ENCODE results near the gene SH3D21.

Gene SH3D21

DNA sequence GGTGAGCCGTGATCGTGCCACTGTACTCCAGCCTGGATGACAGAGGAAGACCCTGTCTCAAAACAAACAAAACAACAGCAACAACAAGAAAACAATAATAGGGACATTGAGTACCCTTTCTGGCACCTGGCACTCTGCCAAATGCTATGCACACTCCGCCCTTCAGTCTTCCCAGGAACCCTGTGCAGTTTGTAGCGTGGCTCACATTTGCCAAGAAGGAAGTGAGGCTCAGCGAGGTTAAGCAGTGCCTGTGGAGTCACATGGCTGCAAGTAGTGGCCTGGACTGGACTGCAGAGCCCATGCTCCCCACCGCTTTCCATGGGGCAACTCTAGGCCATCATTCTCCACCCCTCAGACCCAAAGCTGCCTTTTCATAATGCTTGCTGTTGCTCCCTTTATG lies 22.5 kb downstream of the SH3D21 start:
- FAIRE-seq, result no peak
- no peak for DNase-seq (ENCODE audit: low spot score)

DNA sequence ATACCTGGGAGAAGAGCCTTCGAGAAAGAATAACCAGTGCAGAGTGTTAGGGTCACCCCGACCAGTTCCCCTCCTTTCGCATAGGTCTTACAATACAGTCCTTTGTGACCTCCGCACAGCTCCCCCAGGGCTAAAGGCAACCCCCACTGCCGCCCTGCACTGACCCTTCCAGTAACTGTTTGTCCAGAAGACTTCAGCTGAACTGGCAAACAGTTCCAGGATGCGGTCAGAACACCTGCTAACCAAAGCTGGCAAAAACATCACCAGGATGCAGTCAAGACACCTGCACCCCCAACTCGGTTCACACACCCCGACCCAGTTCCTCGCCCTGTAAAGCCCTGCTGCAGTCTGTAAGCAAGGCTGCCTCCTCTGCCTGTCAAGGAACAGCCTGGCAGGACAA lies 23.6 kb downstream of the SH3D21 start:
- FAIRE-seq, result no peak
- DNase-seq (ENCODE audit: low spot score), result no peak

DNA sequence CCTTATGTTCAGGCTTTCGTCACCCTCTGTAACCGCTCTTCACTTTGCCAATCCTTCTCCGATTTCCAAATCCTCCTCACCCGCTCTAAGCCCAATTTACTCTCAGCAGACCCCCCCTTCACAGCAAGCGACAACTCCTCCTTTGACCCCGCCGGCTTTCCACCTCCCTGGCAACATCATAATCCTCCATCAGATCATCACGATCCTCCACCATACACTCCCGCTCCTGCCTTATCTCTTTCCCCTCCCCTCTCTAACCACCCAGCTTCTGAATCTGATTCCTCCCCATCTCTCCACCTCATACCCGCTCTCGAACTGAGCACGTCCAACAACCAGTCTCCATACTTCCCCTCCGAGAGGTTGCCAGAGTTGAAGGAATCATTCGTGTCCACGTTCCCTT lies 24.8 kb downstream of the SH3D21 start:
- no peak for DNase-seq (ENCODE audit: low spot score)
- FAIRE-seq, result no peak

DNA sequence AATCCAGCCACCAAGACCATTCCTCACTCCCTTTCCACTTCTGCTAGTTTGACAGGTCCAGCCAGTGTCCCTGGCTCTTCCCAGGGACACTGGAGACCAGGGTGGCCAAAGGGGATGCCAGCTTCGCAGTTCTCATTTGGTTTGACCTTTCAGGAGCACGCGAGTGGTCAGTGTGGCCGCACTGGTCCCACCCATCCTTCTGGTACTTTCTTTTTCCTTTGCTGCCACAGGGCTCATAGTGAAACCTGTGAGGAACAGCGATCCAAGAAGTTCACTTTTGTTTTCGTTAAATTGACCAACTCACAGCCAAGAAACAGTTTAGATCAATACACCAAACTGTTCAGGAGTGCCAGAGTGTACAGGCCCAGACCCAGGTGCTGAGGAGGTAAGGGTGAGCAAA lies 31.7 kb downstream of the SH3D21 start:
- FAIRE-seq (no peak), DNase-seq (ENCODE audit: low spot score) (no peak)

GRCh38 chr1:36339215-36339614 lies 33.0 kb downstream of the SH3D21 start:
- no peak for FAIRE-seq

GRCh38 chr1:36339615-36340014 lies 33.4 kb downstream of the SH3D21 start:
- FAIRE-seq (no peak), DNase-seq (ENCODE audit: low spot score) (no peak)

More at GRCh38 chr1:36339215-36339614, 33.0 kb downstream of the SH3D21 start:
- no peak for DNase-seq (ENCODE audit: low spot score)

GRCh38 chr1:36341626-36342320 lies 35.6 kb downstream of the SH3D21 start:
- FAIRE-seq (no peak), DNase-seq (ENCODE audit: low spot score) (no peak)

GRCh38 chr1:36342426-36343185 lies 36.4 kb downstream of the SH3D21 start:
- DNase-seq (ENCODE audit: low spot score) (peak; percentile 93), FAIRE-seq (peak; percentile 87)

- no peak for FAIRE-seq
- DNase-seq (ENCODE audit: low spot score), result no peak
Measured at GRCh38 chr1:36343651-36344394, 37.7 kb downstream of the SH3D21 start.

DNA sequence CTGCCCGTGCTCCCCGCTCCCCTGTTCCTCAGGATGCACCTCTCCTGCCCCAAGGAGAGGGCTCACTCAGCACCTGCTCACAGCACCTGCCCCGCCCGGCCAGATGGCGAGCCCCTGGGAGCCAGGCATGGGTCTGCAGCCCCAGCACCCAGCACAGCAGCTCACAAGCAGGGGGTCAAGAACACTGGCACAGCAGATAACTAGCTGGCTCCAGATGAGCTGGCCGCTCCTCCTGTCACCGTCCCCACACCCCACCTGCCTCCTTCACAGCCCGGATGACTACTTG lies 38.2 kb downstream of the SH3D21 start:
- FAIRE-seq, result no peak
- DNase-seq (ENCODE audit: low spot score), result no peak

DNA sequence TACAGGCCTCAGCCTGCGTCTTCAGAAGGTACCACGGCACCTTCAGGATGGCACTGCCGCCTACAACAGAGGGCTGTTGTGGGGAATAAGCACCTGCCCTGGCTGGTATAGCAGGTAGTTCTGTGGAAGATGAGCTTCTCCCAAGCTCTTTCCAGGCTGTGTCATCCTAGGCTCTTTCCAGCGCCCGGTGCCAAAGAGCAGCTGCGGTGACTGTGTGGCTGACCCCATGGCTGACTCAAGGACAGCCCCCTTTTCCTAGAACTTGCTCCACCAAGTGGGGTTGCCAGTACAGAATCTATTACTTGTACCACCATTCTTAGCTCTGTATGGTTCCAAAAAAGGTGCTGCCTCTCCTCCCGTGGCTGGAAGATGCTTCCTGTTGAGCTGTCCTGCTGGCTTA lies 39.2 kb downstream of the SH3D21 start:
- no peak for DNase-seq (ENCODE audit: low spot score)
- FAIRE-seq, result no peak

- DNase-seq (ENCODE audit: low spot score), result no peak
- no peak for FAIRE-seq
Measured at GRCh38 chr1:36346741-36347370, 40.7 kb downstream of the SH3D21 start.

DNA sequence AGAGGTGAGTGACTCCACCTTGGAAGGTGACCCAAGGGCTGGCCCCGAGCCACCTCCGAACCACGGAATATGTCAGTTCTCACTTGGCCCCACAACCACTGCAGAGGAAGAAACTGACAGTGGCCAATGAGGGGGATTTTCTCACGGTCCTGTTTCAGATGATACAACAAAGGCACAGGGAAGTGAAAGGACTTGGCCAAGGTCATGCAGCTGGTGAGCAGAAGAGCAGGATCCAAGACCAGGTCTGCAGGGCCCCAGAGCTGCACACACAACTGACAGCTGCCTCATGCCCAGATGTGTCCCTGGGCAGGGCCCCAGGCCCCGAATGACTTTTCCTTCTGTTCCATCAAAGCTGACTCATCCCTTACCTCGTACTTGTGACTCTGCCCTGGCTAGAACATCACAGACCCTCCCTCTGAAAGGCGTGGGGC lies 43.1 kb downstream of the SH3D21 start:
- no peak for FAIRE-seq
- peak; percentile 53 for DNase-seq (ENCODE audit: low spot score)

GRCh38 chr1:36349839-36350238 lies 43.7 kb downstream of the SH3D21 start:
- DNase-seq (ENCODE audit: low spot score) (no peak), FAIRE-seq (no peak)

GRCh38 chr1:36350659-36351226 lies 44.6 kb downstream of the SH3D21 start:
- peak; percentile 94 for FAIRE-seq
- peak; percentile 97 for DNase-seq (ENCODE audit: low spot score)

GRCh38 chr1:36351227-36351977 lies 45.2 kb downstream of the SH3D21 start:
- peak; percentile 85 for FAIRE-seq

GRCh38 chr1:36352125-36352909 lies 46.1 kb downstream of the SH3D21 start:
- peak; percentile 23 for FAIRE-seq

More at GRCh38 chr1:36351227-36351977, 45.2 kb downstream of the SH3D21 start:
- DNase-seq (ENCODE audit: low spot score), result peak; percentile 97

DNA sequence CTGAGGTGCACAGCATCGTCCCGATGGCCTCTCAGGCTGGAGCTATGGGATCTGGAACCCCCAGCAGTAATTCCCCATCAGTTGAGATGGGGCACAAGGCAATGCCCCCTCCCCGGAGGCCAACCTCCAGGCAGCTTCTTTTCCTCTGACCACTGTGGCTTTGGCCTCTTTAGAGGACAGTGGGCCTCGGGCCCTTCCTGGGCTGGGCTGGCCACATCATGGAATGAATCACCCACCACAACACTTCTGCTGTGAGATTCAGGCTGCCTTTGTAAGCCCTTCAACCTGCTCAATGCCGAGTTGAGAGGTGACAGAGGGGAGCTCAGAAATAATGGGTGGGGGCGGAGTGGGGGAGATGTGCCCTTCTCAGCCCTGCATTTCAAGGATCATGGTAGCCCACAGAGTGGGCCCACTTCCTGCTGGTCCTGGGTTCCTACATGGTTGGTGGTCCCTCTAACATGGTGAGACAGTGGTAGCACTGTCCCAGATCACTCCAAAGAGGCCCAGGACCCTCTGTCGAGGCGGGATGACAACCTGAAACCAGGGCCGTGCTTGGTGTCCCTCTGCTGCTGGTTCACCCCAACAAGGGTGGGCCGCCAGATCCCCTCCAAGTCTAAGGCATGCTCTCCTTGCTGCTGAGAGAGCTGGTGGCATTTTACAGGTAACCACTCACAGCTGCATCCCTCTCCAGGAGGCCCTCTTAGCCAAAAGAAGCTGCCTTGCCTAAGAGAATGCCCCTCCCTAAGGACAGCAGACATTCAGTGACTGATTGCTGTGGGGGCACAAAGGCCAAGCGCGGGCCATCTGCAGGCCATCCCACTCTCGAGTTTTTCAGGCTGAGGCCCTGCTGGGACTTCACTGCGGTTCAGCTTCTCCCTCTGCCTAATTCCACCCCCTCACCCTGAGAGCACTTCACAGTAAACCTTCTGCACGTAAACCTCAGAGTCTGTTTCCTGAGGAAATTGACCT lies 47.0 kb downstream of the SH3D21 start:
- DNase-seq (ENCODE audit: low spot score), result peak; percentile 68
- FAIRE-seq, result peak; percentile 80

More at GRCh38 chr1:36352125-36352909, 46.1 kb downstream of the SH3D21 start:
- peak; percentile 86 for DNase-seq (ENCODE audit: low spot score)

DNA sequence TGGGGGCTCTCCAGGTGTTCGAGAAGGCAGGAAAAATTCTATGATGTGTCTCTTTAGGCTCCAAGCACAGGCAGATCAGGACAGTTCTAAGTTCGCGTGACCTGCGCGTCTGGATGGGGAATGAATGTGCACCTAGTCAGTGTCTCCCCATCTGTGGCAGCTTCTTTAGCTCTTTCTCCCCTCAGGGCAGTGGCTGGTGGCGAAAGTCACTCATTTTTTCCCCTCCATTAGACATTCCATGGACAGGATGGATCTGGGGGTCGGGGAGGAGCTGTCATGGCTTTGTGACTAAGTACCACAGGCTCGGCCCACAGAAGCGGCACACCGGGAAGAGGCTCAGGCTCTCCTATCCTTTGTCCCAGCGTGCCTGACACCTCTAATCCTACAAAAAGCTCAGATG lies 48.3 kb downstream of the SH3D21 start:
- DNase-seq (ENCODE audit: low spot score) (no peak), FAIRE-seq (no peak)

All from RCC 7860 (cell line).